Smooth muscle cell (in vitro differentiated cells): ENCODE measurements around the gene GSTK1. TPM values are rescaled to one million over a fixed set of nuclear protein-coding genes. Genes with fewer than 3 reads are reported as not detected.

Experiments
- DNase-seq: peaks from one replicate; lab custom pipeline; 2025; ENCODE audit not compliant: unreplicated experiment; lab: John Stamatoyannopoulos, UW
- H2AFZ ChIP-seq: fragments of 200-600 bp; sonication (generic); 2 replicates; pipeline ENCODE4 v1.6.0; 2016; ENCODE audit warnings: antibody characterized with exemption, low read depth, mild to moderate bottlenecking
- H3F3A ChIP-seq: fragments of 200-600 bp; sonication (generic); 2 replicates; pipeline ENCODE4 v1.6.0; 2017; ENCODE audit warnings: antibody characterized with exemption, low read depth
- H3K27ac ChIP-seq: fragments of 200-600 bp; sonication (generic); 2 replicates; pipeline ENCODE4 v1.5.1; 2016; ENCODE audit warnings: low read depth, mild to moderate bottlenecking
- H3K27me3 ChIP-seq: fragments of 200-600 bp; sonication (generic); 2 replicates; pipeline ENCODE4 v1.6.1; 2016; ENCODE audit warnings: low read depth, mild to moderate bottlenecking
- H3K36me3 ChIP-seq: fragments of 200-600 bp; sonication (generic); 2 replicates; pipeline ENCODE4 v1.5.1; 2016; ENCODE audit warnings: low read depth
- H3K4me1 ChIP-seq: fragments of 200-600 bp; sonication (generic); 2 replicates; pipeline ENCODE4 v1.5.1; 2016; ENCODE audit warnings: low read depth
- H3K4me2 ChIP-seq: fragments of 200-600 bp; sonication (generic); 2 replicates; pipeline ENCODE4 v1.6.0; 2016; ENCODE audit warnings: mild to moderate bottlenecking
- H3K4me3 ChIP-seq: fragments of 200-600 bp; sonication (generic); 2 replicates; pipeline ENCODE4 v1.5.1; 2016; ENCODE audit warnings: mild to moderate bottlenecking
- H3K79me2 ChIP-seq: fragments of 200-600 bp; sonication (generic); 2 replicates; pipeline ENCODE4 v1.6.0; 2016; ENCODE audit warnings: low read depth, mild to moderate bottlenecking
- H3K9ac ChIP-seq: fragments of 200-600 bp; sonication (generic); 2 replicates; pipeline ENCODE4 v1.6.0; 2016; ENCODE audit warnings: low read depth
- H3K9me3 ChIP-seq: fragments of 200-600 bp; sonication (generic); replicated peaks from 2 replicates; pipeline ENCODE4 v1.5.1; 2016; ENCODE audit warnings: low read depth
- H4K20me1 ChIP-seq: fragments of 200-600 bp; sonication (generic); 2 replicates; pipeline ENCODE4 v1.6.0; 2016; ENCODE audit warnings: low read depth
- CTCF ChIP-seq: fragments of 200-600 bp; sonication (generic); IDR thresholded peaks from 2 replicates; pipeline ENCODE4 v1.5.1; 2017; ENCODE audit warnings: borderline replicate concordance, mild to moderate bottlenecking, antibody characterized with exemption; ENCODE audit not compliant: insufficient read depth, poor library complexity, severe bottlenecking
- WGBS: methylation state at CpG from one replicate; pipeline ENCODE4 v1.1.7; 2016; ENCODE audit warnings: low lambda C conversion rate; 5-methylcytosine and 5-hydroxymethylcytosine counted together
- polyA plus RNA-seq: library from polyadenylated mRNA; unstranded; fragments of >200 nt; fragmentation: Nextera tagmentation; extraction: Ambion mirVana; gene quantifications from 2 replicates; pipeline ENCODE4 v1.2.1, GENCODE V29; 2016
- total RNA-seq: library from RNA; depleted of rRNA; stranded (reverse); fragments of >200 nt; gene quantifications from 2 replicates; pipeline ENCODE4 v1.2.3, GENCODE V29; 2014

GSTK1 gene
- total and polyA plus RNA-seq, 2 experiments from 2014 or later = 105 to 158 TPM

- Histone ChIP-seq H3K4me3 (no peak overlapping the region), H3K79me2 (no peaks in the 10 kb centered on the region), H3K36me3 (no peaks in the 10 kb centered on the region), H3K27ac (no peak overlapping the region), H4K20me1 (no peaks in the 10 kb centered on the region), H3K4me1 (no peaks in the 10 kb centered on the region), H3K9ac (no peak overlapping the region), H3K4me2 (no peak overlapping the region), H3F3A (no peaks in the 10 kb centered on the region), H3K27me3 (no peaks in the 10 kb centered on the region), H2AFZ (no peak overlapping the region), H3K9me3 (no peaks in the 10 kb centered on the region)
- no peak for DNase-seq
- TF ChIP-seq CTCF = no peak
These were observed 50.9 kb downstream of the GSTK1 start for GRCh38 chr7:143314127-143314526.

GRCh38 chr7:143315776-143316175, 52.5 kb downstream of the GSTK1 start, which contains the start of gene CLCN1:
Gene CLCN1 (plus strand): TSS chr7:143316111. CDS start chr7:143316213, 102 bp downstream.
- no peak within 1 kb of the TSS for H3K4me3 ChIP-seq
- no peaks in the 10 kb centered on the region for H3K27me3 ChIP-seq
- no peaks in the 10 kb centered on the region for H3K4me1 ChIP-seq
- 81% methylated on average over 5 of the region's 5 CpGs for WGBS
- TF ChIP-seq CTCF = no peak
- DNase-seq = no peak
- no peak within 1 kb of the TSS for H3K9ac ChIP-seq
- no peaks in the 10 kb centered on the region for H3K36me3 ChIP-seq
- no peak within 1 kb of the TSS for H3K4me2 ChIP-seq
- no peaks in the 10 kb centered on the region for H3K9me3 ChIP-seq
- no peak within 1 kb of the TSS for H2AFZ ChIP-seq
- H3F3A ChIP-seq = no peaks in the 10 kb centered on the region
- no peaks in the 10 kb centered on the region for H4K20me1 ChIP-seq
- H3K27ac ChIP-seq = no peak within 1 kb of the TSS
- no peaks in the 10 kb centered on the region for H3K79me2 ChIP-seq

GRCh38 chr7:143316492-143316891, 53.3 kb downstream of the GSTK1 start:
- no peaks in the 10 kb centered on the region for H4K20me1 ChIP-seq
- H3K9ac ChIP-seq = no peak overlapping the region
- H3K79me2 ChIP-seq = no peaks in the 10 kb centered on the region
- H3K27me3 ChIP-seq = no peaks in the 10 kb centered on the region
- DNase-seq = no peak
- H3K9me3 ChIP-seq = no peaks in the 10 kb centered on the region
- no peak overlapping the region for H3K4me2 ChIP-seq
- 93% methylated on average over 4 of the region's 4 CpGs for WGBS
- no peaks in the 10 kb centered on the region for H3K4me1 ChIP-seq
- H3K36me3 ChIP-seq = no peaks in the 10 kb centered on the region
- H2AFZ ChIP-seq = no peak overlapping the region
- H3K27ac ChIP-seq = no peak overlapping the region
- no peaks in the 10 kb centered on the region for H3F3A ChIP-seq
- TF ChIP-seq CTCF = no peak
- no peak overlapping the region for H3K4me3 ChIP-seq

- 58% methylated on average over 5 of the region's 5 CpGs for WGBS
These were observed 55.4 kb downstream of the GSTK1 start for GRCh38 chr7:143318661-143319060.

More at GRCh38 chr7:143318661-143319060, 55.4 kb downstream of the GSTK1 start:
- Histone ChIP-seq H4K20me1 (no peaks in the 10 kb centered on the region), H3K27ac (no peak overlapping the region), H3F3A (no peaks in the 10 kb centered on the region), H3K27me3 (no peaks in the 10 kb centered on the region), H3K9ac (no peak overlapping the region), H3K4me3 (no peak overlapping the region), H3K36me3 (no peaks in the 10 kb centered on the region), H3K4me2 (no peak overlapping the region), H3K79me2 (no peaks in the 10 kb centered on the region), H2AFZ (no peak overlapping the region), H3K9me3 (no peaks in the 10 kb centered on the region), H3K4me1 (no peaks in the 10 kb centered on the region)
- no peak for DNase-seq
- no peak for TF ChIP-seq CTCF
